ENCODE measurements around the gene ERCC2.
A peak's percentile ranks its signal among the peaks of the same experiment; 100 is the strongest.
"Not testable (repeated sequence)": the region's sequence is repeated elsewhere in the genome, so short reads cannot be mapped to it uniquely, and the experiment has no call there.

The ERCC2 gene

DNA sequence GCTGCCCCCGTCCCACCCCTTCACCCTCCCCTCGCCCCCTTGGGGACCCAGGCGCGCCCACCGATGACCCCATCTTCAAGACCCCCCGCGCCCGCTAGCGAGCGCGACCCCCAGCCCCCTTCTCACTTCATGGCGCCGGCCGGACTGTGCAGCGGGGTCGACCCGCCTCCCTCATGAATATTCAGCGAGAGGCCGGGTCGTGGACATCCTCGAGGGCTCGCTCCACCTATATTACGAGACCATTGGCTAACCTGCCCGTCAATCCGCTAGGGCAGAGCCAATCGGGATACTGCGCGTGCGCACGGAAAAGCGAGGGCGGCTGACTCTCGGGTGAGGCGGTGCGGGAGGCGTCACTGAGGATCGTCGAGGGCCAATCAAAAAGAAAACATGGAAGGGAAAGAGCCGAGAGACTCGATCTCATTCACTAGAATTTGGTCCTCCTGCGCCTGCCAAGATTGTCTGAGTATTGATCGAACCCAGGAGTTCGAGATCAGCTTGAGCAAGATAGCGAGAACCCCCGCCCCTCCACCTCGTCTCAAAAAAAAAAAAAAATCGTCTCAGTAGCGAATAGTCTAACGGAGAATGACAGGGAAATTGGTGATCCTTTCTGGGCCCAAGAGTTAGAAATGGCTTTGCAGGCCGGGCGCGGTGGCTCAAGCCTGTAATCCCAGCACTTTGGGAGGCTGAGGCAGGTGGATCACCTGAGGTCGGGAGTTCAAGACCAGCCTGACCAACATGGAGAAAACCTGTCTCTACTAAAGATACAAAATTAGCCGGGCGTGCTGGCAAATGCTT is at the start of gene ERCC2:
TSS of gene ERCC2 (minus strand) at position 164 of the 795 bp plus-strand sequence. CDS start at position 131, 33 bp downstream.
- peak; percentile 95 for DNase-seq (ENCODE audit: low read depth, low spot score)

DNA sequence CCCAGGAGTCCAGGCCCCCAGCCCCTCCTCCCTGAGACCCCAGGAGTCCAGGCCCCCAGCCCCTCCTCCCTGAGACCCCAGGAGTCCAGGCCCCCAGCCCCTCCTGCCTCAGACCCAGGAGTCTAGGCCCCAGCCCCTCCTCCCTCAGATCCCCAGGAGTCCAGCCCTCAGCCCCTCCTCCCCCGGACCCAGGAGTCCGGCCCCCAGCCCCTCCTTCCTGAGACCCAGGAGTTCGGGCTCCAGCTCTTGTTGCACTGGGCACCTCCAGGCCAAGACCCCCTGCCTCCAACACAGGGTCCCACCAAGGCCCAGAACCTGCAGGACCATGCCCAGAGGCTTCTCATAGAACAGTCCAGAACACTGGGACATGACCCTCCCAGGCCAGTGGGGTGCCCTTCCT is 49.5 kb upstream of the ERCC2 start:
- no peak for DNase-seq (ENCODE audit: low read depth, low spot score)

DNA sequence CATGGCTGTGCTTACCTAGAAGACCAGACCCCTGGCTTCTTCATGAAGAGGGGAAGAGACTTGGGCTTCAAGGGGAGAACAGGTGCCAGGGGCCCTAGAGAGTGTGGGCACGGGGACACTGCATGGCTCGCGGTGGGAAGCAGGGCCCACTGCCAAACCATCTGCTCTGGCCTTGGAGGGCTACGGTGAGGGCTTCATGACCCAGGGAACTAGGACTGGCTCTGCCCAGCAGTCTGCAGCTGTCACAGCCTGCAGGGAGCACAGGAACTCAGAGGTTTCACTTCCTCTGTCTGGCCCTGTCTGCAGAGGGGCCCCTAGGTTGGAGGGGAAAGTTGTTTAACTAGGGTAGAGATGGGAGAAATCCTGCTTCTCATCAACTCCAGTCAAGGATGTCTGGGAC is 49.0 kb upstream of the ERCC2 start:
- DNase-seq (ENCODE audit: low read depth, low spot score): no peak

DNA sequence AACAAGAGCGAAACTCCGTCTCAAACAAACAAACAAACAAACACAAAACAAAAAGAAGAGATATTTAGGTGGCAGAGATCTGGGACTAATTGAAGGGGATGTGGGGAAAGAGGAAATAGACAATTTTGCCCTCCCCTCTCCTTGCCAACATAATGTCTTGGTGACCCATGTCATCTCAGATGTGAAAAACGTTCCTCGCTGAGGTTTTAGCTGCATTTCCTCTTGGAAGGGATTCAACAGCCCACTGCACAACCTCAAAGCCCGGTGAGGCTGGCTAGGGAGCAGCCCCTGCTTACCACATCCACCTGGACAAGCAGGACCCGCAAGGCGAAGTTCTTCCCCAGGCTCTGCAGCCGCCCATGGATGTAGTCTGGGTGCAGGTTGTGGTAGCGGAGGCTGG is 48.4 kb upstream of the ERCC2 start:
- no peak for DNase-seq (ENCODE audit: low read depth, low spot score)

DNA sequence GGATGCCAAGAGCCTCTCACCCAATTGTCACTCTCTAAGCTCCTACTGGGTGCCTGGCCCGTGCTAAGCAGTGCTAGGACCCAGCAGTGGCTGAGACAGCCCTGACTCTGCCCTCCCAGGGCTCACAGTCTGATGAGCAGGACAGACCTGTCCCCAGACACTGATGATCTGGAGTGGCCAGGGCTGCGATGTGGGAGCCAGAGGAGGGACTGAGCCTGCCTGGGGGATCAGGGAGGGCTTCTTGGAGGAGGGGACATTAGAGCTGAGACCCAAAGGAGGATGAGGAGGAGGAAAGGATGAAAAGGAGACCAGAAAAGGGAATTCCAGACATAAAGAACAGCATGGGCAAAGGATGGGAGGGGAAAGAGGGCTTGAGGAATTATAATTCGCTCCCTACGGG is 46.8 kb upstream of the ERCC2 start:
- no peak for DNase-seq (ENCODE audit: low read depth, low spot score)

DNA sequence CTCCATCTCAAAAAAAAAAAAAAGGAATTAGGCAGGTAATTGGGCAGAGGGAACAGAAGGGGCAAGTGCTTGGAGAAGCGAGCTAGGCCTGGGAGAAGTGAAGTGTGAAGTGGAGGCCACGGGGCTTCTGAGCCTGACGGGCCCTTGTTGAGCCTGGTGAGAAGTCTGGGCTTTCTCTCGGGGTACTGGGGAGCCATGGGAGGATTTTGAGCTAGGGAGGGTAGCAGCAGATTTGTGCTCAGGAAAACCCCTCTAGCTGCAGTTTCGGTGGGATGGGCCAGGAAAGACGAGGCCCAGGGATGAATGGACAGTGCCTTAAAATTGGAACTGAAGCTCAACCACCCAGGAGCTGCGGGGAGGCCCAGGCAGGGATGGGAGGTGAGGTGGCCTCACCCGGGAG is 44.1 kb upstream of the ERCC2 start:
- no peak for DNase-seq (ENCODE audit: low read depth, low spot score)

DNA sequence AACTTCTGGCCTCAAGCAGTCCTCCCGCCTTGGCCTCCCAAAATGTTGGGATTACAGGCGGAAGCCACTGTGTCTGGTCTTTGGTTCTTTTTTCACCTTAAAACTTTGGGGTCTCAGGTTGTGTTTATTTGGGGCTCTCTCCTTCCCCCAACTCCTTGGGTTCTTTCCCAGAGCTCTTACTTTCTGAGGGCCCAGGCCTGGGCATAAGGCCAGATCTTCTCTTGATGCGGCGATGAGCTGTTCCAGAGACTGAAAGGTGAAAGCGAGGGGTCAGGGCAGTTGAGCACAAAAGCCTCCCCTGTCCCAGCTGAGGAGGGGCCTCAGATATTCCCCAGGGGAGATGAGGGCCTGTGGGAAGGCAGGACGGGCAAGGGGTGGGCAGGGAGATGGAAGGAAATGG is 43.1 kb upstream of the ERCC2 start:
- DNase-seq (ENCODE audit: low read depth, low spot score): no peak

DNA sequence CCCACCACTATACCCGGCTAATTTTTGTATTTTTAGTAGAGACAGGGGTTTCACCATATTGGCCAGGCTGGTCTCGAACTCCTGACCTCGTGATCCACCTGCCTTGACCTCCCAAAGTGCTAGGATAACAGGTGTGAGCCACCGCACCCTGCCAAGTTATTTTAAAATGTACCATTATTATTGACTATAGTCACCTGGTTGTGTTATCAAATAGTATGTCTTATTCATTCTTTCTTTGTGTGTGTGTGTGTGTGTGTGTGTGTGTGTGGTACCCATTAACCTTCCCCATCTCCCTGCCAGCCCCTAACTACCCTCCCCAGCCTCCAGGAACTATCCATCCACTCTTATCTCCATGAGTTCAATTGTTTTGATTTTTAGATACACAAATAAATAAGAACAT is 40.0 kb upstream of the ERCC2 start:
- DNase-seq (ENCODE audit: low read depth, low spot score): not testable (repeated sequence)

DNA sequence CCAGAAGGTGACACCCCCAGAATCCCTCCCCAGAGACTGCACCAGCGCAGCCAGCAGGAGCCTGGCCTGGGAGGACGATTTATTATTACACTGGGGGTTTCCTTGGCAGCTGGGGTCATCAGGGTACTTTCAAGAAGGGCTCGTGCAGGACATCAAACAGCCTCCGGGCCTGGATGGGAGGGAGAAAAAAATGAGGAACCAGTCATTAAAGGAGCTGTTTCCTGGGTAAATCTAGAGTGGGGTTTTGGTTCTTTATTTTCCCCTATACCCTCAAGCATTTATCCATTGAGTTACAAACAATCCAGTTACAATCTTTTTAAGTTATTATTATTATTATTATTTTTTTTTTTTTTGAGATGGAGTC is 39.2 kb upstream of the ERCC2 start:
- no peak for DNase-seq (ENCODE audit: low read depth, low spot score)

DNA sequence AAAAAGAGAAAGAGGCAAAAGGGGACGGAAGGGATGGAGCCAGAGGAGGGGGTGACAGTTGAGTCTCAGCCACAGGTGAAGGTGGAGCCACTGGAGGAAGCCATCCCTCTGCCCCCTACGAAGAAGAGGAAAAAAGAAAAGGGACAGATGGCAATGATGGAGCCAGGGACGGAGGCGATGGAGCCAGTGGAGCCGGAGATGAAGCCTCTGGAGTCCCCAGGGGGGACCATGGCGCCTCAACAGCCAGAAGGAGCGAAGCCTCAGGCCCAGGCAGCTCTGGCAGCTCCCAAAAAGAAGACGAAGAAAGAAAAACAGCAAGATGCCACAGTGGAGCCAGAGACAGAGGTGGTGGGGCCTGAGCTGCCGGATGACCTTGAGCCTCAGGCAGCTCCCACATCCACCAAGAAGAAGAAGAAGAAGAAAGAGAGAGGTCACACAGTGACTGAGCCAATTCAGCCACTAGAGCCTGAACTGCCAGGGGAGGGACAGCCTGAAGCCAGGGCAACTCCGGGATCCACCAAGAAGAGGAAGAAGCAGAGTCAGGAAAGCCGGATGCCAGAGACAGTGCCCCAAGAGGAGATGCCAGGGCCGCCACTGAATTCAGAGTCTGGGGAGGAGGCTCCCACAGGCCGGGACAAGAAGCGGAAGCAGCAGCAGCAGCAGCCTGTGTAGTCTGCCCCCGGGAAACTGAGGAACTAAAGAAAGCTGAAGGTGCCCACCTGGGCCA is 38.6 kb upstream of the ERCC2 start:
- DNase-seq (ENCODE audit: low read depth, low spot score): no peak

DNA sequence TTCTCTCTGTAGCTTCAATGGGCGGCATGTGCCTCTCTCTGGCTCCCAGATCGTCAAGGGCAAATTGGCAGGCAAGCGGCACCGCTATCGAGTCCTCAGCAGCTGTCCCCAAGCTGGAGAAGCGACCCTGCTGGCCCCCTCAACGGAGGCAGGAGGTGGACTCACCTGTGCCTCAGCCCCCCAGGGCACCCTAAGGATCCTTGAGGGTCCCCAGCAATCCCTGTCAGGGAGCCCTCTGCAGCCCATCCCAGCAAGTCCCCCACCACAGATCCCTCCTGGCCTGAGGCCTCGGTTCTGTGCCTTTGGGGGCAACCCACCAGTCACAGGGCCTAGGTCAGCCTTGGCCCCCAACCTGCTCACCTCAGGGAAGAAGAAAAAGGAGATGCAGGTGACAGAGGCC is 37.7 kb upstream of the ERCC2 start:
- DNase-seq (ENCODE audit: low read depth, low spot score): no peak

DNA sequence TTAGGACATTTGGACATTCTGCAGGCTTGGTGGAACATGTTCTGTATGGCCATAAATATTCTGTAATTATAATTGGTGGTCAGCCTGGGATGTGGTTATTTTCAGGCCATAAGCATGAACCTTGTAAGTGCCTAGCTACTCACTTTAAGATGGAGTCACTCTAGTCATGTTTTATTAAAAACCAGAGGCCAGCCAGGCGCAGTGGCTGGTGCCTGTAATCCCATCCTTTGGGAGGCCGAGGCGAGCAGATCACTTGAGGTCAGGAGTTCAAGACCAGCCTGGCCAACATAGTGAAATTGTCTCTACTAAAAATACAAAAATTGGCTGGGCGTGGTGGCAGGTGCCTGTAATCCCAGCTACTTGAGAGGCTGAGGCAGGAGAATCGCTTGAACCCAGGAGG is 37.2 kb upstream of the ERCC2 start:
- DNase-seq (ENCODE audit: low read depth, low spot score): not testable (repeated sequence)

DNA sequence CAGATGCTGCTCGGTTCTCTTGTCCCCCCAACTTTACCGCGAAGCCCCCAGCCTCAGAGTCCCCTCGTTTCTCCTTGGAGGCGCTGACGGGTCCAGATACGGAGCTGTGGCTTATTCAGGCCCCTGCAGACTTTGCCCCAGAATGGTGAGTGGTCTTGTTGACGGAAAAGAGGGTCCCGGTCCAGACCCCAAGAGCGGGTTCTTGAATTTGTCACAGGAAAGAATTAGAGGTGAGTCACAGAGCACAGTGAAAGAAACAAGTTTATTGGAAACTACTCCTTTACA is 36.7 kb upstream of the ERCC2 start:
- no peak for DNase-seq (ENCODE audit: low read depth, low spot score)

DNA sequence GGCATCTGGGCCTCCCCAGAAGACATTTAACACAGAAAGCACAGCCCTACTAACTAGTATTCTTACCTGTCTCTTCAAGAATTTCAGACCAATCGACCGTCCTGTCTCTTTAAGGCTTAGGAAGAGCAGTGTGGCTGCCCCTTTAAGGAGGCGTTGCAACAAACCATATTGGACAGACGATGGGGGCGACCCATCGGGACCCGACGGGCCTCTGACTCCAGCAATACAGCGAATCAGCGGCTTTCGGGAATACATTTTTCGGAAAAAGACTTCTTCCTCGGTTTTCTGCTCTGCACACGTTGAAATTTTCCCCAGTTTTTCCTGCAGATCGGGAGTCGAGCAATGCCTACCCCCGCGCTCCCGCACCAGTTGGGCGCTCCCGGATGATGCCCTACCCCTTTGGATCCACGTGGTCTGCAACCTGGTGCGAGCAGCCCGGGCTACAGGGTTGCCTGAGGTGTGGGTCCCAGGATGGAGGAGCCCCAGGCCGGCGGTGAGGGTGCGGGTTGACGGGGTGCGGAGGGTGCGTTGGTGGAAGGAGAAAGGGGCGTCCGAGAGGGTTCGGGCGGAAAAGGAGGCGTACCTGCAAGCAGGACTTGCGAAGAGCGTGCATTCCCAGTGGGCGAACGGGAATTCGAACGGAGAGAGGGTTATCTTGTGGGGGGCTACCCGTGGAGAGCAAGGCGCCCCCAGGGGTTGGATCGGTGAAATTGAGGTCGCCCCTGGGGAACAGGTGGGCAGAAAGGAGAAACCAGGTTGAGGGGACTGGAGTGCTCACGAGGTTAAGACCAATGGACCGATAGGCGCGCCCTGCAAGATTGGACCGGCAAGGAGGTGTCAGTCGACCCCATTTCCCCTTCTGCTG is 36.1 kb upstream of the ERCC2 start, which contains the start of gene POLR1G:
TSS of gene POLR1G (plus strand) at position 419 of the 865 bp plus-strand sequence. CDS start at position 472, 53 bp downstream.
- no peak for DNase-seq (ENCODE audit: low read depth, low spot score)

DNA sequence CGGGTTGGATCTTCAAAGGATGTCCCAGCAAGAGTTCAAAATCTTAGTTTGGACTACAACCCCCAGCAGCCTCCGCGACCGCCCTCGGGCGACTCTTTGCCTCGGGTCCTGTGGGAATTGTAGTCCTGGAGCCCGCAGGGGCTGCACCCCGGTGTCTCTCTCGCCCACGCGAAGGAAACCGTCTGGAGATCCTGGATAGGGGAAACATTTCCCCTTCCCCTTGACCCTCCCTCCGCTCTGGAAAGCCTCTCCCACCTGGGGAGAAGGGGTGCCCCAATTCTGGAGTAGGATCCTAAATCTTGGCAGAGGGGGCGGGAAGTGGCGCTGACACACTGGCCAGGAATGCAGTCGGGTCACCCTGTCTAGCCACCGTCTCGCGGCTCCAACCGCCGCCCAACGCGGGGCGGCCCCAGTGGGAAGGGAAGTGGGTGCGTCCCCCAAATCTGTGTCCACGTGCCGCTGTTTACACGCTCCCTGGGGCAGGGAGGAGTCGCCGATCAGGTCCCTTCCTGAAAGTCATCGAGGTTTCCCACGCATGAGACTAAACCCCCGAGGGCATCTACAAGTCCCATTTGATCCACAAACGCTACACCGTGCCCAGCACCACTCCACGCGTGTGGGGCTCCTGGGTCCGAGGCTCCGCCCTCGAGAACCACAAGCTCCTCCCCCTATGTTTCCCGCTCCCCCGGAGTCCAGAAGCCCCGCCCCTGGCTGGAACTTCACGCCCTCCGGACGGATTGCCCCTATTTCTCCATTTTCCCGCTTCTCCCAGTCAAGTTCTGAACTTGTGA is 35.3 kb upstream of the ERCC2 start:
- no peak for DNase-seq (ENCODE audit: low read depth, low spot score)

DNA sequence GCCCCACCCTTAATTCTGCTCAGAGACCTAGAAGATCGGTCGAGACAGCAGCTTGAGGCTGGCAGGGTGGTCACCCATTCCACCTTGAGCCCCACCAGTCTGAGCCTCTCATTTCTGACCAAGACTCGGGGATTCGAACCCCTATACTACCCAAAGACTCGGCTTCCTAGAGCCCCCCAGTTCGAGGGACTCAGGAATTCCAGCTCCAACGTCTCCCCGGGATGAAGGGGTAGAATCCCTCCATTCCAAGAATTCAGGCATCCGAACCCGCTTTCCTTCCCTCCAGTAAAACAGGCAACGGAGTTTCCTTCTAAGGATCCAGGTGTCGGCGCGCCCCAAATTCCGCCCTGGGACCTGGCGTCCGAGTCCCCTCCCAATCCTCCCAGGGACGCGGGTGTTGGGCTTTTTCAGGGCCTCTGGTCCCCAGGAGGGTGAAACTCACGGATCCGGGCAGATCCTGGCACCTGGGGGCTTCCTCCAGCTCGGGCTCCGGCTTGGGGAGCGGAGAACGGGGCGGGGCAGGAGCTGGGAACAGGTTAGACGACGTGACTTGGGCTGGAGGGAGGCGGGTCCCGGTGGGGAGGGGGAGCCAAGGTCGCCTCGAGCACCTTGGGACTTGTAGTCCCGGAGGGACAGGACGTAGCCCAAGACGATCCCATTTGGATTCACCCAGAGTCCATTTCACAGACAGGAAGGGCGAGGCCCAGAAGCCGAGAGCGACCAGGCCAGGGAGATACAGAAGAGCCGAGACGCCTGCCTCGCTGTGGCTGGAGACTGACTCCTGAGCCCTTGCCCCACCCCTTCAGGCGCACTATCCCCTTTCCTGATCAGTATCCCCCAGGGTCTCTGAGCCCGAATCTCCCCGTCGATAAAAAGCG is 34.4 kb upstream of the ERCC2 start, which contains the start of gene PPP1R13L:
TSS of gene PPP1R13L (minus strand) at position 513 of the 878 bp plus-strand sequence. CDS start 6,751 bp downstream, outside the sequence.
- DNase-seq (ENCODE audit: low read depth, low spot score): no peak

DNA sequence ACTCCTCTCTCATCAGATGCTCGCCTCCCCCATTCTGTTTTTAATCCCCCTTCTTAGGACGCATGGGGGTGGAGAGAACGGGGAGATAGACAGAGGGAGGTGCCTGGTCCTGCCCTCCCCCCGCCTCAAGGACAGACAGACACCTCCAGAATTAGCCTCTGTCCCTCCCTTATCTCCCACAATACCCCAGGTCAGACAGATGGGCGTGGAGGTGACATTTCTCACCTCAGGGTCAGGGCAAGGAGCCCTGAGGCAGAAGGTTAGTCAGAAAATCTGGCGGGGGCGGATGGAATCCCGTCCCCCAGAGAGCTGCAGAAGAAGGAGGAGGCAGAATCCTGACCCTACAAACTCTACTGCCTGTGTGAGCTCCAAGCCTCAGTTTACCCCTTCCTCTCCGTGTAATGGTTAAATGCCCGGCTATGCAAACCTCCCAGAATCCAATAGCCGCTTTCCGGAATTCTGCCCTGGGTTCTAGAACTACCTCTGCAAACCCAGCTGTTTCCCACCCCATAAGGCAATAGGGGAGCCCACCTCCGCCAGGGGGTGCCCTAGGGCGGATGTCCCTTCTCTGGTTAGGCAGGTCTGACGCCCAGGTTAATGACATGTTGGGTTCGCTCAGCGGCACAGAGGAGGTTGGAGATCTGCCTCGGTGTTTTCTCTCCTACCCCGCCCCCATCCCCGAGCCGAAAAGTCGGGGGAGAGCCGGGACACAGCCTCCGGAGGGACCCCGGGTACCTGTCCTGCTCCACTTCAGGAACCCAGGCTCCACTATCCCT is 33.6 kb upstream of the ERCC2 start:
- DNase-seq (ENCODE audit: low read depth, low spot score): no peak

DNA sequence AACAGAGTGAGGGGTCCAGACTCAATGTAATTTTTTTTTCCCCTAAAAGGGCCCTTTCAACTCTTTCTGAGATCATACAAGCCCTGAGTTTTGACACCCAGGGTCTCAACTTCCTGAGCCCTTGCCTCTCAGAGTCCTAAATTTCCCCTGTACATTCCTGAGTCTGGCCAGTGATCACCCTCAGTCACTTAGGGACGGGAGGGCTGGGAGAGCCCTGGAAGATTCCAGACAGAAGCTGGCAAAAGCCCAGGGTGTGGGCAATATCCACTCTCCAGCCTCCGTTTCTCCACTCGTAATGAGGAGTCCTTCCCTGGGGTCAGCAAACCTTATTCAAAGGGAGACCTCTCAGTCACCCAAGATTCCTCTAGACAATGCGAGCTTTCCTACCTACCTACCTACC is 32.9 kb upstream of the ERCC2 start:
- no peak for DNase-seq (ENCODE audit: low read depth, low spot score)

DNA sequence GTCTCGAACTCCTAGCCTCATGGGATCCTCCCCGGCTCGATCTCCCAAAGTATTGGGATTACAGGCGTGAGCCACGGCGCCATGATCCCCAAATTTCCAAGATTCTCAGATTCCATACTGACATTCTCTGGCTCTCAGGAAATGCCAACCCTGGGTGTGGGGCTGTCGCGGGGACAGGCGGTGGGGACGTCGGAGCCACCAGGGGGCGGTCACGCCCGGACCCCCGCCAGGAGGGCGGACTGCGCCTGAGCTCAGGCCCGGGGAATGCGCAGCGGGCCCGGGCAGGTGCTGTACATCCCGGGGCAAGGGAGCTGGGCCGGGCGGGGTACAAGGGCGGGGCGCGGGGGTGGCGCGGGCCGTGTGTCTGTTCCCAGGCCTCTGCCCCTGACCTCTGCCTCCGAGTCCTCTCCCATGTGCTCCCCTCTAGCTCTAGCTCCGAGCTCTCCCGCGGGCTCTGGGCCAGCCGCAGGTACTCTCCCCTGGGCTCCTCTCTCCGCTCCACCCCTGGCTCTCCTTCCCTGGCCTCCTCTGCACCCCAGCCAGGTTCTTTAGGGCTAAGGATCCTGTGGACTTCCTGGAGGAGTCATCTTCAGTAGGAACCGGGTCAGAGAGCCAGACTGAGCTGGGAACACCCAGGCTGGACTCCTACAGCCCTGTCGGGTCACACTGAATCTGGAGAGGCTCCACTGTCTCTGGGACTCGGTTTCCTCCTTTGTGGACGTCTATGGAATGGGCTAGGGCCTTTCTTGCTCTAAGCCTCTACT is 32.1 kb upstream of the ERCC2 start:
- no peak for DNase-seq (ENCODE audit: low read depth, low spot score)
